Hepatocyte (in vitro differentiated cells): ENCODE measurements around the gene NRCAM.

Experiments used
- CTCF ChIP-seq: fragments of 200-600 bp; sonication (generic); IDR thresholded peaks from 2 replicates; pipeline ENCODE4 v1.5.1; 2016; ENCODE audit warnings: antibody characterized with exemption, mild to moderate bottlenecking; ENCODE audit not compliant: poor library complexity
- EZH2phosphoT487 ChIP-seq: fragments of 200-600 bp; sonication (generic); IDR thresholded peaks from one replicate; pipeline ENCODE4 v1.6.1; 2018; ENCODE audit warnings: antibody characterized with exemption, mild to moderate bottlenecking, low read depth, moderate library complexity; ENCODE audit not compliant: unreplicated experiment, severe bottlenecking

GRCh38 chr7:108197371-108198091 lies 258.7 kb downstream of the NRCAM start:
- TF ChIP-seq CTCF: no peak
- TF ChIP-seq EZH2phosphoT487: no peak
